Stimulated activated CD4-positive, alpha-beta T cell treated with anti-CD3 and anti-CD28 coated beads, TNF-alpha, amount 100 ng/mL, for 1 hour (primary cell): Measurements from ENCODE around the gene CCR2.
"Not testable (repeated sequence)": the region's sequence is repeated elsewhere in the genome, so short reads cannot be mapped to it uniquely, and the experiment has no call there.

Experiments used
- DNase-seq, 3 donors: peaks; one replicate each; pipeline ENCODE4 v3.0.0-alpha.2; 2020; ENCODE audit warnings: low read depth in 3 of 3, low spot score in 1 of 3

Gene CCR2

GRCh38 chr3:46353647-46354410, at the start of gene CCR2:
TSS of gene CCR2 (plus strand) at chr3:46354111. CDS start at chr3:46357528, 3,417 bp downstream.
- no peak for DNase-seq

GRCh38 chr3:46304739-46305138, 49.2 kb upstream of the CCR2 start:
- DNase-seq = no peak

- DNase-seq = no peak
Observed at GRCh38 chr3:46312991-46313390, 40.9 kb upstream of the CCR2 start.

GRCh38 chr3:46314517-46314916, 39.4 kb upstream of the CCR2 start:
- DNase-seq = no peak

- no peak for DNase-seq
Observed at GRCh38 chr3:46316206-46316605, 37.7 kb upstream of the CCR2 start.

GRCh38 chr3:46318207-46318927, 35.5 kb upstream of the CCR2 start:
- DNase-seq = no peak

GRCh38 chr3:46321461-46322104, 32.3 kb upstream of the CCR2 start:
- no peak for DNase-seq

GRCh38 chr3:46324036-46324435, 29.9 kb upstream of the CCR2 start:
- no peak for DNase-seq

GRCh38 chr3:46325645-46326300, 28.1 kb upstream of the CCR2 start:
- no peak for DNase-seq

- DNase-seq = not testable (repeated sequence)
Observed at GRCh38 chr3:46330676-46331075, 23.2 kb upstream of the CCR2 start.

- DNase-seq = no peak
Observed at GRCh38 chr3:46334741-46335478, 19.0 kb upstream of the CCR2 start.

GRCh38 chr3:46335541-46335940, 18.4 kb upstream of the CCR2 start:
- DNase-seq = no peak

- no peak for DNase-seq
Observed at GRCh38 chr3:46337911-46338310, 16.0 kb upstream of the CCR2 start.

- no peak for DNase-seq
Observed at GRCh38 chr3:46338840-46339239, 15.1 kb upstream of the CCR2 start.

- DNase-seq = no peak
Observed at GRCh38 chr3:46344476-46344875, 9.4 kb upstream of the CCR2 start.

GRCh38 chr3:46348823-46349482, 5.0 kb upstream of the CCR2 start:
- DNase-seq = no peak

- no peak for DNase-seq
Observed at GRCh38 chr3:46349484-46350261, 4.2 kb upstream of the CCR2 start.

GRCh38 chr3:46350262-46350565, 3.7 kb upstream of the CCR2 start:
- DNase-seq = no peak

- no peak for DNase-seq
Observed at GRCh38 chr3:46351646-46352045, 2.3 kb upstream of the CCR2 start.

GRCh38 chr3:46353090-46353489, 821 bp upstream of the CCR2 start:
- no peak for DNase-seq
